Endothelial cell of umbilical vein (primary cell): ENCODE results near the gene TTC9. TPM values are rescaled to one million over a fixed set of nuclear protein-coding genes. Genes with fewer than 3 reads are reported as not detected.

Experiments
- BruUV-seq: library from RNA; stranded (reverse); fragments of 400-500 nt; replicated peaks from 2 replicates; lab custom pipeline; 2021; lab: Mats Ljungman, UMichigan
- CTCF ChIA-PET: fragments of 300-600, 350-600 bp; sonication (Branson Sonifier 250); formaldehyde crosslinking; loops from one replicate; lab custom pipeline; 2021; ENCODE audit warnings: antibody characterized with exemption, inconsistent platforms; lab: Charles Lee
- POLR2A ChIA-PET: fragments of 300-600, 350-600 bp; sonication (Branson Sonifier 250); formaldehyde crosslinking; loops from one replicate; lab custom pipeline; 2021; ENCODE audit warnings: antibody characterized with exemption, inconsistent platforms; lab: Charles Lee
- DNase-seq: peaks from one replicate; pipeline ENCODE4 v3.0.0-alpha.2; 2011; ENCODE audit warnings: low read depth, low spot score
- FAIRE-seq: peaks from 2 replicates; lab custom pipeline; 2011; peaks lifted over from hg19 to GRCh38; lab: Jason Lieb, UNC
- H2AFZ ChIP-seq: 2 replicates; pipeline ENCODE4 v1.6.0; 2012; ENCODE audit warnings: low read depth, low read length, control low read depth, inconsistent platforms
- H3K27ac ChIP-seq: 2 replicates; pipeline ENCODE4 v1.5.1; 2011; ENCODE audit warnings: low read depth, mild to moderate bottlenecking, control low read depth, low read length, moderate library complexity; ENCODE audit not compliant: insufficient read depth
- H3K27me3 ChIP-seq, 2 experiments: 2 replicates each; pipeline versions ENCODE4 v1.6.0 to v1.6.1; 2011; ENCODE audit warnings: low read length in 2 of 2, mixed read lengths in 1 of 2; ENCODE audit not compliant: control insufficient read depth in 2 of 2, insufficient read depth in 2 of 2
- H3K36me3 ChIP-seq, 2 experiments: 2 replicates in 1 of 2; 3 replicates in 1 of 2; pipeline ENCODE4 v1.5.1; 2011; ENCODE audit warnings: low read length in 2 of 2, mild to moderate bottlenecking in 1 of 2, moderate library complexity in 1 of 2; ENCODE audit not compliant: control insufficient read depth in 2 of 2, insufficient read depth in 2 of 2; ENCODE audit errors: extremely low read depth in 1 of 2
- H3K4me1 ChIP-seq: 3 replicates; pipeline ENCODE4 v1.5.1; 2011; ENCODE audit warnings: mild to moderate bottlenecking, low read length; ENCODE audit not compliant: control insufficient read depth, insufficient read depth; ENCODE audit errors: extremely low read depth
- H3K4me2 ChIP-seq: 2 replicates; pipeline ENCODE4 v1.6.1; 2011; ENCODE audit warnings: low read length, control low read depth, mixed read lengths; ENCODE audit not compliant: insufficient read depth
- H3K4me3 ChIP-seq, 3 experiments: fragments of 200-600 bp in 1 of 3; sonication (generic), shearing (Covaris generic) in 1 of 3; replicated peaks in 1 of 3; 2 replicates each; pipeline ENCODE4 v1.5.1; 2011 to 2016; ENCODE audit warnings: control low read depth in 3 of 3, low read length in 3 of 3, mild to moderate bottlenecking in 2 of 3, inconsistent platforms in 1 of 3, low read depth in 1 of 3, moderate library complexity in 1 of 3; ENCODE audit not compliant: insufficient read depth in 1 of 3
- H3K79me2 ChIP-seq: 2 replicates; pipeline ENCODE4 v1.6.0; 2012; ENCODE audit warnings: low read length, inconsistent platforms; ENCODE audit not compliant: control insufficient read depth, insufficient read depth
- H3K9ac ChIP-seq: replicated peaks from 2 replicates; pipeline ENCODE3; 2011; ENCODE audit warnings: low read length, control low read depth; ENCODE audit not compliant: insufficient read depth; ENCODE audit errors: extremely low read depth
- H3K9me1 ChIP-seq: replicated peaks from 3 replicates; pipeline ENCODE4 v1.6.0; 2011; ENCODE audit warnings: mild to moderate bottlenecking, low read length; ENCODE audit not compliant: control insufficient read depth, insufficient read depth; ENCODE audit errors: extremely low read depth
- H3K9me3 ChIP-seq: replicated peaks from 2 replicates; pipeline ENCODE4 v1.5.1; 2012; ENCODE audit warnings: low read length, inconsistent platforms; ENCODE audit not compliant: control insufficient read depth, insufficient read depth
- H4K20me1 ChIP-seq: replicated peaks from 2 replicates; pipeline ENCODE3; 2011; ENCODE audit warnings: mild to moderate bottlenecking, low read length; ENCODE audit not compliant: control insufficient read depth, insufficient read depth; ENCODE audit errors: extremely low read depth
- CTCF ChIP-seq, 2 donors: IDR thresholded peaks; 1 replicate in 1 of 2; 2 replicates in 1 of 2; pipeline ENCODE4 v1.5.1; 2011; ENCODE audit warnings: low read length in 2 of 2, mild to moderate bottlenecking in 2 of 2, moderate library complexity in 2 of 2, control low read depth in 1 of 2, inconsistent platforms in 1 of 2, low read depth in 1 of 2; ENCODE audit not compliant: insufficient read depth in 1 of 2; ENCODE audit errors: extremely low read depth in 1 of 2
- EZH2 ChIP-seq: IDR thresholded peaks from 2 replicates; pipeline ENCODE4 v1.6.1; 2012; ENCODE audit warnings: borderline replicate concordance, low read depth, mild to moderate bottlenecking, moderate library complexity, low read length, inconsistent platforms; ENCODE audit not compliant: severe bottlenecking
- FOS ChIP-seq: IDR thresholded peaks from 2 replicates; pipeline ENCODE4 v1.6.1; 2011; ENCODE audit warnings: mild to moderate bottlenecking, low read length, moderate library complexity, borderline replicate concordance; ENCODE audit not compliant: insufficient read depth
- GATA2 ChIP-seq: IDR thresholded peaks from 2 replicates; pipeline ENCODE4 v1.7.0; 2011; ENCODE audit warnings: low read depth, mild to moderate bottlenecking, moderate library complexity, mixed read lengths, low read length; ENCODE audit not compliant: insufficient read length, insufficient read depth
- JUN ChIP-seq: IDR thresholded peaks from 2 replicates; pipeline ENCODE4 v1.6.1; 2011; ENCODE audit warnings: borderline replicate concordance, low read depth; ENCODE audit not compliant: insufficient read length, insufficient read depth
- MYC ChIP-seq: IDR thresholded peaks from one replicate; pipeline ENCODE4 v1.6.1; 2011; ENCODE audit warnings: mild to moderate bottlenecking, low read depth, low read length
- POLR2A ChIP-seq: IDR thresholded peaks from 2 replicates; pipeline ENCODE4 v1.6.1; 2012; ENCODE audit warnings: low read depth, mild to moderate bottlenecking, control low read depth, low read length
- POLR2AphosphoS5 ChIP-seq: IDR thresholded peaks from 2 replicates; pipeline ENCODE4 v1.6.1; 2012; ENCODE audit warnings: low read depth, mild to moderate bottlenecking, control low read depth, low read length, moderate library complexity; ENCODE audit not compliant: insufficient read depth
- dilution Hi-C: fragments of 300-500 bp; cut with MboI; formaldehyde crosslinking; loops from one replicate; pipeline ENCODE4 v1.15.0; 2019; ENCODE audit warnings: low sequenced_read_pairs; ENCODE audit not compliant: extremely low pct_ligation_motif_present
- intact Hi-C: fragments of 100-400 bp; cut with micrococcal nuclease; formaldehyde crosslinking; loops from one replicate; pipeline ENCODE4 v1.10.0; 2022
- polyA plus RNA-seq, 4 experiments: library from polyadenylated mRNA; depleted of rRNA in 3 of 4; stranded (reverse) in 3 of 4; unstranded in 1 of 4; fragments of >200 nt; gene quantifications; 2 replicates each; pipeline versions ENCODE4 v1.2.1 to v1.2.3, GENCODE V29; 2011 to 2012; ENCODE audit warnings: missing spikeins in 1 of 4
- total RNA-seq: library from RNA; stranded (reverse); gene quantifications from 2 replicates; pipeline ENCODE4 v1.2.3, GENCODE V29; 2021

Gene TTC9
- total and polyA plus RNA-seq, 2 donors (not counting 3 experiments of a cell fraction or from before 2014, with no cell fraction given): 0.06 TPM; not detected in 1

GRCh38 chr14:70713511-70713916 is 71.8 kb downstream of the TTC9 start:
- POLR2A ChIA-PET: no interaction called here
- dilution Hi-C loops: no loop called here
- BruUV-seq: no TSS peak

More at GRCh38 chr14:70713511-70713916, 71.8 kb downstream of the TTC9 start:
- Histone ChIP-seq H3K9me3 (no peaks in the 10 kb centered on the region), H3K4me3 (no peak overlapping the region), H3K4me1 (no peaks in the 10 kb centered on the region), H2AFZ (no peak overlapping the region), H3K9me1 (no peaks in the 10 kb centered on the region), H3K36me3 (no peaks in the 10 kb centered on the region), H4K20me1 (no peaks in the 10 kb centered on the region), H3K27me3 (peaks cover 3 to 14% of the 10 kb centered on the region in 2 experiments), H3K4me2 (no peak overlapping the region), H3K27ac (no peak overlapping the region), H3K79me2 (no peaks in the 10 kb centered on the region), H3K9ac (no peak overlapping the region)
- intact Hi-C loops: loop anchor here (5.0 kb wide), 1 partner anchor 71 kb away; the partner anchor contains the start of gene TTC9
- no peak for TF ChIP-seq MYC
- TF ChIP-seq EZH2: no peak
- TF ChIP-seq JUN: no peak
- TF ChIP-seq POLR2AphosphoS5: no peak
- no peak for TF ChIP-seq GATA2
- TF ChIP-seq FOS: no peak
- no peak for TF ChIP-seq CTCF (IDR thresholded peaks at IDR 0.05; ENCODE audit: extremely low read depth in 1 of 2, insufficient read depth in 1 of 2, low read depth in 1 of 2, low read length in 2 of 2)
- TF ChIP-seq POLR2A: no peak
- no peak for FAIRE-seq
- DNase-seq: peak; percentile 32
- CTCF ChIA-PET: interaction anchor here (0.6 to 1.9 kb wide), 21 partner anchors 9 to 669 kb away, joined by 3 to 17 read pairs (median 4); no protein-coding TSS in a partner anchor
